Renal cortex interstitium (tissue), 15 donors: ENCODE data around the gene NRROS. TPM values are rescaled to one million over a fixed set of nuclear protein-coding genes. Genes with fewer than 3 reads are reported as not detected.
"Not testable (repeated sequence)": the region's sequence is repeated elsewhere in the genome, so short reads cannot be mapped to it uniquely, and the experiment has no call there.

Experiments used
- DNase-seq, 11 donors: peaks; one replicate each; pipeline ENCODE4 v3.0.0-alpha.2; 2013; ENCODE audit warnings: low read depth in 9 of 11, low spot score in 4 of 11; ENCODE audit errors: extremely low read depth in 1 of 11
- long read RNA-seq, 16 experiments: transcript quantifications; one replicate each; lab custom pipeline, GENCODE V29; 2026
- polyA plus RNA-seq, 3 donors: library from polyadenylated mRNA; unstranded; fragments of 120-200 nt; gene quantifications; one replicate each; pipeline ENCODE4 v1.2.1, GENCODE V29; 2013; ENCODE audit not compliant: insufficient read length in 3 of 3

Gene NRROS
- polyA plus RNA-seq = 1 to 10 TPM; 3.0 to 4.5 (median 3.2) TPM
- long read RNA-seq, donor 1, partial matches to known transcripts = 0 of 1 reads
- long read RNA-seq, donor 1, other reads (novel, unspliced or antisense) = 0 of 1 reads
- long read RNA-seq, donor 2 = 0 reads
- long read RNA-seq, donor 3, partial matches to known transcripts = 0 of 3 reads
- long read RNA-seq, donor 3, other reads (novel, unspliced or antisense) = 0 of 3 reads
- long read RNA-seq, donor 4 = 0 reads
- long read RNA-seq, donor 5 = 0 reads
- long read RNA-seq, donor 6, partial matches to known transcripts = 0 of 1 reads
- long read RNA-seq, donor 6, other reads (novel, unspliced or antisense) = 0 of 1 reads
- long read RNA-seq, donor 7, partial matches to known transcripts = 0 of 1 reads
- long read RNA-seq, donor 7, other reads (novel, unspliced or antisense) = 0 of 1 reads
- long read RNA-seq, donor 8 = 0 reads
- long read RNA-seq, donor 9, partial matches to known transcripts = 0 of 2 reads
- long read RNA-seq, donor 9, other reads (novel, unspliced or antisense) = 0 of 2 reads
- long read RNA-seq, donor 10 = 0 reads
- long read RNA-seq, donor 11, partial matches to known transcripts = 0 of 1 reads
- long read RNA-seq, donor 11, other reads (novel, unspliced or antisense) = 0 of 1 reads
- long read RNA-seq, donor 12 = 0 reads
- long read RNA-seq, donor 13 = 0 reads
- long read RNA-seq, donor 14, partial matches to known transcripts = 0 of 1 reads
- long read RNA-seq, donor 14, other reads (novel, unspliced or antisense) = 0 of 1 reads
- long read RNA-seq, donor 15 = 0 reads
- long read RNA-seq, donor 16, partial matches to known transcripts = 0 of 3 reads
- long read RNA-seq, donor 16, other reads (novel, unspliced or antisense) = 0 of 3 reads

- peak in 6 of 11 donors; percentile 45 to 69 (median 54) for DNase-seq
Measured at GRCh38 chr3:196639483-196640296, at the start of gene NRROS. Gene NRROS, plus strand, starts transcription at chr3:196639694. Its CDS starts 14,846 bp downstream, at chr3:196654540.

GRCh38 chr3:196590279-196590678, 49.2 kb upstream of the NRROS start:
- DNase-seq = no peak

GRCh38 chr3:196596355-196596754, 43.1 kb upstream of the NRROS start:
- no peak for DNase-seq

DNA sequence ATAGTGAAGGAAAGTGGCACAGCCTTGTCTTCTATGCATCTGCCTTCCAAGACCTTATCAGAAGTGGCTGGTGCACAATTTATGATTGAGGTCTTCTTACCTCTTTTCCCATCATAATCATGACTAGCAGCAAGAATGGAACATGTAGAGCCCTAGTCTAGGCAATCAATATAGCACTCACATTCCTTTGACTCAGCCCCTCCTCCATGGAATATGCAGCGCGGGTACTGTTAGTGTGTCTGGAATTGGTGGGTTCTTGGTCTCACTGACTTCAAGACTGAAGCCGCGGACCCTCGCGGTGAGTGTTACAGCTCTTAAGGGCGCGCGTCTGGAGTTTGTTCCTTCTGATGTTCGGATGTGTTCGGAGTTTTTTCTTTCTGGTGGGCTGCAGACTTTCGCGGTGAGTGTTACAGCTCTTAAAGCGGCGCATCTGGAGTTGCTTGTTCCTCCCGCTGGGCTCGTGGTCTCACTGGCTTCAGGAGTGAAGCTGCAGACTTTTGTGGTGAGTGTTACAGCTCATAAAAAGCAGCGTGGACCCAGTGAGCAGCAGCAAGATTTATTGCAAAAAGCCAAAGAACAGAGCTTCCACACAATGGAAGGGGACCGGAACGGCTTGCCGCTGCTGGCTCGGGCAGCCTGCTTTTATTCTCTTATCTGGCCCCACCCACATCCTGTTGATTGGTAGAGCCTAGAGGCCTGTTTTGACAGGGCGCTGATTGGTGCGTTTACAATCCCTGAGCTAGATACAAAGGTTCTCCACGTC, 41.3 kb upstream of the NRROS start:
- DNase-seq = not testable (repeated sequence)

DNA sequence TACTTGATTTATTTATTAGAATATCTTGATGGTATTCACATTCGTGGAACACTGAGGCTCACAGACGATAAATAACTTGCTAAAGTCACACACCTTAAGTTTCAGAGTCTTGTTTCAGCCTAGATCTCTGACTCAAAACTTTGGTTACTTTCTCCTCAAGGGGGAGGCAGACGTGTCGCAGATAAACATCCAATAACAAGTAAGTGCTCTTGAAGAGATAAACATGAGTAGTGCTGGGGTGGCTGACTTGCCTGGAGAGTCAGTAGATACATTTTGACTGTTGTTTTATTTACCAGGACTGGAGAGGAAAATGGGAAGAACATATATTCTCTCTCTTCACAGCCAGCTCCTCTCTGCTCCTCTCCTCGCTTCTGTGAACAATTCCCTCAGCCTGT, 39.8 kb upstream of the NRROS start:
- DNase-seq = no peak

GRCh38 chr3:196600359-196600758, 39.1 kb upstream of the NRROS start:
- no peak for DNase-seq

DNA sequence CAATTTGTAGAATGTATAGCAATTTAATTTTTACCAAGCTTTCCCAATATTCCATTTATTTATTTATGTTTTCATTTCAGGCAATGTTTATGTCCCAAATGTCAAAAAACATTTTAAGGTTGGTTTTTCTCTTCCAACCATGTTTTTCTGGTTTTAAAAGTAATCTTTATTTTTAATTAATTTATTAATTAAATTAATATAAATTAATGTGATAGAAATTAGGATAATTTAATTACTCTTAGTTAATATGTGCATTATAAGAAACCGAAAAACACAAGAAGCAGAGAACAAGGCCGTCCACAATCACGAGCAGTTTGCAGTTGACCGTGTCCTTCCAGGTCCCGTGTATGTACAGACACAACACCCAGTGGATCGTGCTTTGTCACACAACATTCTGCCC, 36.8 kb upstream of the NRROS start:
- DNase-seq = no peak

- DNase-seq = no peak
Measured at GRCh38 chr3:196603683-196604082, 35.8 kb upstream of the NRROS start.

- DNase-seq = no peak
Measured at GRCh38 chr3:196604548-196604947, 34.9 kb upstream of the NRROS start.

DNA sequence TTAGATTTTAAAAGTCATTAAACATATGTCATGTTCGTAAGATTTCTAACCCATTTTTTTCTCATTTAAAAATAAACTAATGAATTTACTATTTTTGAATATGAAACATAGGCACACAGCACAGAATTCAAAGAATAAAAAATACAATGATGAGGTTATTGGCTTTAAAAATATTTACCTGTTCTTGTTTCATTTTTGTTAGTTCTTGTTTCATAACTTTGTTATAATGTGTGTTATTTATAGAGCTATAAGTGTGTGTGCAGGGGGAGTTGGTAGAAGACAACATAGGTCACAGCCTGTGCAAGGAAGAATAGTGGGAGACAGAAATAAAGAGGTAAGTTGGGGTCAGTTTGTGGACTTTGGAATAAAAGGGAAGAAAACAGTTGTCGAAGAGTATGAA, 30.8 kb upstream of the NRROS start:
- DNase-seq = no peak

DNA sequence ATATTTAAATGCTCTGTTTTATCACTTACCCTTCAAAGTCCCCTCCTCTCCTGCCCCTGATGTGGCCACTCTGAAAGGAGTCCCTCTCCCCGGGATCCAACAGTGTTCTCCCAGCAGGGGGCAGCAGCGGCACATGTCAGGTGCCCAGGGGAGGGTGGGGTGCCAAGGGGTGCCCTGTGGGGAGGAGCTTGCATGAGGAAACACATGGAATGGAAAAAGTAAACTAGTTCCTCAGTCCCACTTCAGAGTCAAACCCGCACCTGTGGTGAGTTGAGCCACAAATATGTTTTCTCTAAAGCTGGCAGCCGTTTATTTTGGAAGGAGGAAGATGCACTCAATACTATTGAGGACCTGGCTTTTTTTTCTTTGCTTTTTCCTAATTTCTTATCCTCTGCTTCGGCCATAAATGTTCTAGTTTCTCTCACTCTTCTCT, 30.1 kb upstream of the NRROS start:
- peak in 9 of 11 donors; percentile 38 to 81 (median 59) for DNase-seq

GRCh38 chr3:196609805-196610515, 29.5 kb upstream of the NRROS start:
- DNase-seq = no peak

- DNase-seq = no peak
Measured at GRCh38 chr3:196611761-196612483, 27.6 kb upstream of the NRROS start.

GRCh38 chr3:196615234-196615633, 24.3 kb upstream of the NRROS start:
- not testable (repeated sequence) for DNase-seq

DNA sequence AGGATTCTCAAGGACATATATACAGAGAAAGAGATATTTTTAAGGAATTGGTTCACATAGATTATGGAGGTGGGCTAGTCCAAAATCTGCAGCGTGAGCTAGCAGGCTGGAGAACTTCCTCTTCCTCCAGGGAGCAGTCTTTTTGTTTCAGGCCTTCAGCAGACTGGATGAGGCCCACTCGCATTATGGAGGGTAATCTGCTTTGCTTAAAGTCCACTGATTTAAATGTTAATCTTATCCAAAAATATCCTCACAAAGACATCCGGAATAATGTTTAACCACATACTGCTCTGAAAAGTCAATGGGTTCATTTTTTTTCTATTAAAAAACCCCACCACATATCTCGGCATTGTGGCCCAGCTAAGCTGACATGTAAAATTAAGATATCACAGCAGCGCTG, 22.2 kb upstream of the NRROS start:
- no peak for DNase-seq

DNA sequence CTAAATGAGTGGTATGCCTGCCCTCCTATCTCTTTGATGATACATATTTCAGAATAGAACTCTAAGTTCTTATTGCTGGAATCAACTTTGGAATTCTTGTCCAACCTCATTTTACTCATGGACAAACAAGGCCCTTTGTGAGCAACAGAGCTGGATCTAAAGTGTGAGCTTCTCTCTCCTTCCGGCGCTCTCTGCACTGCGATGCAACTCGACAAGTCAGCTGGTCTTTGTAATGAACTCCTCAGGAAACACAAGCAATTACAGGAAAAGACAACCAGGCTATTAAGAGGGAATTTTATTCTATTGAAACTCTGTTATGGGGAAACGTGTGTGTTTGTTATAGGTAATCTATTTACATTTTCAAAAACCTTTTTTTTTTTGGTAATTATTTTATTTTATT, 20.3 kb upstream of the NRROS start:
- no peak for DNase-seq

- DNase-seq = not testable (repeated sequence)
Measured at GRCh38 chr3:196619627-196620026, 19.9 kb upstream of the NRROS start.
